Tibial artery (tissue), 4 donors: ENCODE measurements around the gene ATRNL1.

Source experiments
- DNase-seq, 2 donors: peaks; one replicate each; pipeline ENCODE4 v3.0.0-alpha.2; 2019
- H3K27ac ChIP-seq, 2 donors: fragments of 200-600 bp; sonication (generic) in 1 of 2; 1 replicate in 1 of 2; 2 replicates in 1 of 2; pipeline ENCODE4 v1.5.1; 2018 to 2019; ENCODE audit warnings: mild to moderate bottlenecking in 1 of 2
- H3K27me3 ChIP-seq, 2 donors: fragments of 200-600 bp; sonication (generic) in 1 of 2; one replicate each; pipeline versions ENCODE4 v1.5.1 to v1.6.0; 2016 to 2019
- H3K36me3 ChIP-seq, 3 donors: fragments of 200-600 bp; sonication (generic) in 2 of 3; one replicate each; pipeline ENCODE4 v1.5.1; 2016 to 2019; ENCODE audit warnings: mild to moderate bottlenecking in 2 of 3
- H3K4me1 ChIP-seq, 4 donors: fragments of 200-600 bp; sonication (generic) in 2 of 4; 1 replicate in 3 of 4; 2 replicates in 1 of 4; pipeline ENCODE4 v1.5.1; 2016 to 2019
- H3K4me3 ChIP-seq, 2 donors: fragments of 200-600 bp; sonication (generic) in 1 of 2; 1 replicate in 1 of 2; 2 replicates in 1 of 2; pipeline ENCODE4 v1.5.1; 2018 to 2019; ENCODE audit warnings: mild to moderate bottlenecking in 2 of 2
- H3K9me3 ChIP-seq, 3 donors: fragments of 200-600 bp; sonication (generic) in 1 of 3; one replicate each; pipeline ENCODE4 v1.5.1; 2016 to 2019
- intact Hi-C: fragments of 100-400 bp; cut with DNase I; formaldehyde crosslinking; loops from one replicate; pipeline ENCODE4 v1.15.0; 2023; ENCODE audit warnings: low total_unique reads
- TF ChIP-seq, protein P1 (sequence below), 2 experiments: fragments of 200-600 bp in 1 of 2; fragments of 450-650 bp in 1 of 2; IDR thresholded peaks; one replicate each; pipeline ENCODE4 v1.5.1; 2017 to 2019; ENCODE audit warnings: antibody characterized with exemption in 2 of 2, mild to moderate bottlenecking in 1 of 2, moderate library complexity in 1 of 2

Gene ATRNL1

GRCh38 chr10:115982076-115982475 lies 888.9 kb downstream of the ATRNL1 start:
- no peaks in the 10 kb centered on the region for H3K36me3 ChIP-seq
- H3K4me3 ChIP-seq = no peak overlapping the region
- peaks cover 0 to 6% (median 0%) of the 10 kb centered on the region in 3 donors for H3K9me3 ChIP-seq
- no peak overlapping the region for H3K27ac ChIP-seq
- intact Hi-C loops = no loop called here
- H3K4me1 ChIP-seq = peaks cover 0 to 11% (median 3%) of the 10 kb centered on the region in 4 donors
- TF ChIP-seq, protein P1, sequence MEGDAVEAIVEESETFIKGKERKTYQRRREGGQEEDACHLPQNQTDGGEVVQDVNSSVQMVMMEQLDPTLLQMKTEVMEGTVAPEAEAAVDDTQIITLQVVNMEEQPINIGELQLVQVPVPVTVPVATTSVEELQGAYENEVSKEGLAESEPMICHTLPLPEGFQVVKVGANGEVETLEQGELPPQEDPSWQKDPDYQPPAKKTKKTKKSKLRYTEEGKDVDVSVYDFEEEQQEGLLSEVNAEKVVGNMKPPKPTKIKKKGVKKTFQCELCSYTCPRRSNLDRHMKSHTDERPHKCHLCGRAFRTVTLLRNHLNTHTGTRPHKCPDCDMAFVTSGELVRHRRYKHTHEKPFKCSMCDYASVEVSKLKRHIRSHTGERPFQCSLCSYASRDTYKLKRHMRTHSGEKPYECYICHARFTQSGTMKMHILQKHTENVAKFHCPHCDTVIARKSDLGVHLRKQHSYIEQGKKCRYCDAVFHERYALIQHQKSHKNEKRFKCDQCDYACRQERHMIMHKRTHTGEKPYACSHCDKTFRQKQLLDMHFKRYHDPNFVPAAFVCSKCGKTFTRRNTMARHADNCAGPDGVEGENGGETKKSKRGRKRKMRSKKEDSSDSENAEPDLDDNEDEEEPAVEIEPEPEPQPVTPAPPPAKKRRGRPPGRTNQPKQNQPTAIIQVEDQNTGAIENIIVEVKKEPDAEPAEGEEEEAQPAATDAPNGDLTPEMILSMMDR (IDR thresholded peaks at IDR 0.05) = no peak
- no peak for DNase-seq
- H3K27me3 ChIP-seq = no peaks in the 10 kb centered on the region

GRCh38 chr10:115982526-115982925 lies 889.4 kb downstream of the ATRNL1 start:
- H3K27me3 ChIP-seq = no peaks in the 10 kb centered on the region
- H3K4me1 ChIP-seq = peaks cover 0 to 11% (median 3%) of the 10 kb centered on the region in 4 donors
- intact Hi-C loops = no loop called here
- TF ChIP-seq, protein P1 (IDR thresholded peaks at IDR 0.05) = no peak
- no peak overlapping the region for H3K27ac ChIP-seq
- H3K36me3 ChIP-seq = no peaks in the 10 kb centered on the region
- H3K4me3 ChIP-seq = no peak overlapping the region
- DNase-seq = no peak
- peaks cover 0 to 6% (median 0%) of the 10 kb centered on the region in 3 donors for H3K9me3 ChIP-seq

GRCh38 chr10:115985786-115986185 lies 892.6 kb downstream of the ATRNL1 start:
- H3K36me3 ChIP-seq = no peaks in the 10 kb centered on the region

DNA sequence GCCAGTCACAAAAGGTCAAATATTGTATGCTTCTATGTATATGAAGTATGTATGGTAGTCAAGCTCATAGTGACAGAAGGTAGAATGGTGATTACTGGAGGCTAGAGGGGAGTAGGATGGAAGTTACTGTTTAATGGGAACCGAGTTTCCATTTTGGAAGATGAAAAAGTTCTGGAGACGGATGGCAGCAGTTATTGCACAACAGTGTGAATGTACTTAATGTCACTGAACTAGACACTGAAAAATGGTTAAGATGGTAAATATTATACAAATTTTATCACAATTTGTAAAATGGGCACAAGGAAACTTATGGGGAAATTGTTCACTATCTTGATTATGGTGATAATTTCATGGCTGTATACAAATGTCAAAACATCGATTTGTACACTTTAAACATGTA lies 895.2 kb downstream of the ATRNL1 start:
- no peaks in the 10 kb centered on the region for H3K4me1 ChIP-seq
- no peaks in the 10 kb centered on the region for H3K27me3 ChIP-seq
- intact Hi-C loops = no loop called here
- H3K27ac ChIP-seq = no peak overlapping the region
- H3K9me3 ChIP-seq = peaks cover 0 to 12% (median 6%) of the 10 kb centered on the region in 3 donors
- no peaks in the 10 kb centered on the region for H3K36me3 ChIP-seq
- DNase-seq = no peak
- TF ChIP-seq, protein P1 (IDR thresholded peaks at IDR 0.05) = no peak
- no peak overlapping the region for H3K4me3 ChIP-seq

More at GRCh38 chr10:115985786-115986185, 892.6 kb downstream of the ATRNL1 start:
- no peak overlapping the region for H3K27ac ChIP-seq
- no peak overlapping the region for H3K4me3 ChIP-seq
- peaks cover 0 to 7% (median 2%) of the 10 kb centered on the region in 4 donors for H3K4me1 ChIP-seq
- no peaks in the 10 kb centered on the region for H3K27me3 ChIP-seq
- intact Hi-C loops = no loop called here
- H3K9me3 ChIP-seq = peaks cover 0 to 6% (median 0%) of the 10 kb centered on the region in 3 donors
- DNase-seq = no peak
- TF ChIP-seq, protein P1 (IDR thresholded peaks at IDR 0.05) = no peak

DNA sequence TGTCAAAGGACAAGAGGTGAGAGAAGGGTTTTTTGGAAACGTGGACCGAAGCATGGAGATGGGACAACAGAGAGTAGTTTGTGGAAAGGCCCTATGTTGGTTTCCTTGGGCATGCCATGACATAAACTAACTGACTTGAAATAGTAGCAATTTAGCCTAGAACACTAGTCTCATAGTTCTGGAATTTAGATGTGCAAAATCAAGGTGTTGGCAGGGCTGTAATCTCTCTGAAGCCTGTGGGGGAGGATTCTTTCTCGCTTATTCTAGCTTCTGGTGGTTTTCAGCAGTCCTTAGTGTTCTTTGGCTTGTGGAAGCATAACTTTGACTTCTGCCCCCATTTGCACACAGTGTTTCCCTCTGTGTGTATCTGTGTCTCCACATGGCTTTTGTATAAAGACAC lies 896.5 kb downstream of the ATRNL1 start:
- no peak overlapping the region for H3K27ac ChIP-seq
- no peaks in the 10 kb centered on the region for H3K27me3 ChIP-seq
- no peak for DNase-seq
- H3K9me3 ChIP-seq = peaks cover 0 to 12% (median 6%) of the 10 kb centered on the region in 3 donors
- no peaks in the 10 kb centered on the region for H3K36me3 ChIP-seq
- TF ChIP-seq, protein P1 (IDR thresholded peaks at IDR 0.05) = no peak
- intact Hi-C loops = no loop called here
- H3K4me1 ChIP-seq = no peaks in the 10 kb centered on the region
- no peak overlapping the region for H3K4me3 ChIP-seq
